NCI-H2196 (cell line): ENCODE results near the gene COL10A1.

Source experiments
- DNase-seq: peaks from one replicate; lab custom pipeline; 2025; ENCODE audit not compliant: unreplicated experiment; lab: John Stamatoyannopoulos, UW

COL10A1 gene

DNA sequence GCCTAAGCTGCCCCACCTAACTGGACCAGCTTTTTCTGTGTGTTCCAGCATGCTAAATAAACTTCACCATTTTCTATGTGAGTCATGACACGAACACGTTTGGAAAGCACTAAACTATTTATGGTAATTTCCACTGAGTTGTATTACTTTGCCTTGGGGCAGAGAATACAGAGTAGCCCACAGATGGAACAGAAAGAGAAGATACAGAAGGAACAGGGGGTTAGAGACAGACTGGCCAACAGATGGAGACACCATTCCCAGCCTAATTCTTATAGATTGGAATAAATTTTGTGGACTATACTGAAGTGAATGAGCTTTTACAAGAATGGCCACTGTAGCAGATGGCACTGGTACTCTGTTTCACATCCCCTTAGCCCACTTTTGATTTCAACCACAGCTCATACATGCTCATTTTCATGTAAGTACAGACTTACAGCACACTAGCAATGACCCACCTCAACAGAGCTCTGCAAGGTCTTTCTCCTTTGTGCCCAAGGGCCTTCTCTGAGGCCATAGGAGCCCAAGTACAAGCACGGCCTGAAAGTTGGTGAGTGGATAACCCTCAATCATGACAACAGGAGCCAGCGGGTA is 38.4 kb downstream of the COL10A1 start:
- no peak for DNase-seq

GRCh38 chr6:116084284-116084683 is 41.6 kb downstream of the COL10A1 start:
- no peak for DNase-seq

DNA sequence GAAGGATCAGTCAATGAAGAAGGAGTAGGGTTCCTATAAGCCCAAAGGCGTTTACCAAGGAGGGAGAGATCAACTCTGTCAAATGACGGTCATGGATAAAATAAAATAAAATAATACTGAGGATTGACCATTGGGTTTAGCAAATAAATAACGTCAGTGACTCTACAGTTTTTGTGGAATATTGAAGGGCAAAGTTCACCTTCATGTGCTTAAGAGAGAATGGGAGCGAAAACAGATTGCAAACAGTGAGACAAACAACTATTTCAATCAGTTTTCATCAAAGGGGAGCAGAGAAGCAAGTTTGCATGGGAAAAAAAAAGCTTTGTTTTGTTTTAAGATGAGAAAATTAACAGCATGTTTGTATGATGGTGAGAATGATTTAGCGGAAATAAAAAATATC is 42.9 kb downstream of the COL10A1 start:
- DNase-seq: no peak

- no peak for DNase-seq
Measured at GRCh38 chr6:116078945-116079344, 47.0 kb downstream of the COL10A1 start.

DNA sequence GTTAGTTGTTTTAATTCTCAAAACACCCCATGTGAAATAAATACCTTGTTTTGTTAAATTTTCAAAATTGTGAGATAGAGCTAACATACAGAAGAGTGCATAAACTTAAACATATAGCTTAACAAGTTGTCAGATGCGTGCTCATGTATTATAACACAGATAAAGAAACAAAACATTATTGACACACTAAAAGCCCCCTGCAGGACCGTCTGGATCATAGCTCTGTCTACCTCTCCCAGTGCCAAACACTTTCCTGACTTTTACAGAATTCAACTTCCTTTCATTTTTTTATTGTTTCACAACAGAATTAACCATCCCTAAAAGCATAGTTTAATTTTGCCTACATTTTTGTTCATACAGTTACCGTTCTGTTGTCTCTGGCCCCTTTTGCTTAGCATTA is 47.4 kb downstream of the COL10A1 start:
- no peak for DNase-seq

DNA sequence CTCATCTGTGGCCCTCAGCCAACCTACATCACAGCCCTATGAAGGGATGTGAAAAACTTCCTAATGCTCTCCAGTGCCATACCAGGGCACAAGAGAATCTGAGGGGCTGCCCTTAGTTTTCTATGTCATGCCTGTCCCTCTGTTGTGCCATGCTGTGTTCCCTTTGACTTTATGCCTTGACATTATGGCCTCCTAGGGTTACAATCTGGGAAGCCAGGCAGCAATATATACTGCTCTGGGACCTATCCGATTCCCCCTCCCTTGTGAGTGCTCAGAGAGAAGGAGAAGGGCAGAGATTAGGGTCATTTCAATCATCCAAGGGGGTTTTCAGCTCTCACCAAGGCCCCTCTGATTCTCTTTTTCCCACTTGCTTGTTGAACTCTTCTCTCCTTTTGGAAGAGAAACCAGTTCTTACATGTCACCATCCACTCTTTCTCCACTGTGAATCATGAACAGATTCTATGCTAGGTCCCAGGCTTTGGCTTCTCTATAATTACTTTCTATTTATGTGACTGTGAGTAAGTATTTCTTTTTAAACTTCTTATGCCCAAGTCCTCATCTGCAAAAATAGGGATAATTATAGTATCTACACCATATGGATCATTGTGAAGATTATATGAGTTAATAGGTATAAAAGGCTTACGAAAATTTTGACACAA is 51.1 kb downstream of the COL10A1 start:
- no peak for DNase-seq

DNA sequence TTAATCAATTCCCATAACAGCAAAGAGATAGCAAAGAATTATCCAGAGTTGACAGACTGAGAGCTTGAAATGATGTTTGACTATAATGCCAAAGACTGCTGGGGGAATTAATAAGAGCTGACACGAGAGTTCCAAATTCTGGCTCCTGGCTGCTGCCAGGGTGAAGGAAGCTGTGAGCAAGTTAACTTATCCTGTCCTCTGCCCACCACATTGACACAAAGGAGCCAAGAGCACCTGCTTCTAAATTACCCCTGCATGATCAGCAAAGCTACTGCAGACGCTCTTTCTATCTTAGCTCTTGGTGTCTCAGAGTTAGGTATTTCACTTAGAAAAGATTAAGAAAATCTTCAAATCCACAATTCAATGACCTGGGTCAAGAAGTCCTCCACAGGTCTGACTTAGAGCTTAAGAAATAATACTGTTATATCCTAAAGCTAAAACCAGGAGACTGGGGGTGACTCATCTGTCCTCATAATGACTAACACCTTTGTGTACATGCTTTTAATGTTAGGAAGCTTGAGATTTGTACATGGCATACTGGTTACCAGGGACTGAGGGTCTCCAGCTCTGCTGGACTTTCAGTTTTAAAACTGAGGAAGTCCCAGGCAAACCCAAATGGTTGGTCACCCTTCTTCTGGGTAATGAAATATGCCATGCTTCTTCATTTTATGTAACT is 52.0 kb downstream of the COL10A1 start:
- no peak for DNase-seq

GRCh38 chr6:116072368-116072767 is 53.6 kb downstream of the COL10A1 start:
- DNase-seq: no peak

DNA sequence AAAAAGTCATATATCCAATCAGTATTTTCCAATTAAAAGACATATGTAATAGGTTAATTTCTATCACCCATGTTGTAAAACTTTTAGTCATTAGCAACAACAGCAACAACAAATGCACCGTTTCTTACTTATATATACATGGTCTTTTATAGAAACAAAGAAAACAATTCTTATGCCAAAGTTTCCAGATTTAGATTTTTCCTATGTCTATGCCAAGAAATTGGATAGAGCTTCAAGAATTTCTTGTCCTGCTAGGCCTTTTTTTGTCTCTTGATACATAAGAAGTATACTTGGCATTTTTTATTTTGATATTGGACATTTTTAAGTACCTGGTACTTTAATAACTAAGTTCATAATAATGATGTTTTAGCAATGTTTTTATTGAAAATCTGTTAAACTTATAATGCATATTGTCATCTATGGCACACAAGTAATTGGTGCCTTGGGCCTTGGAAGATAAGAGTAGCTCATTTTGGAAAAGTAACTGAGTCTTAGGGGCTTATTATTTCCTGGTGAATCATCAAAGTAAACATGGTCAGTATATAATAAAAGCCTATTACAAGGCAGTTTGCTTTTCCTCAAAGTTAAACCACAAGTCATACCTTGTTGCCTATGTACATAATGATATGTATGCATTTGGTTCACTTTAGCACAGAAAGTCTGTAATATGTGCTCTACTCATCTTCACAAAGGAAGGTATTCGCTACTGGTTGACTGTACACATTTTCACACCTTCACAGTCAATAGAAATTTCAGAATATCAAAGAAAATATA is 55.1 kb downstream of the COL10A1 start:
- no peak for DNase-seq

DNA sequence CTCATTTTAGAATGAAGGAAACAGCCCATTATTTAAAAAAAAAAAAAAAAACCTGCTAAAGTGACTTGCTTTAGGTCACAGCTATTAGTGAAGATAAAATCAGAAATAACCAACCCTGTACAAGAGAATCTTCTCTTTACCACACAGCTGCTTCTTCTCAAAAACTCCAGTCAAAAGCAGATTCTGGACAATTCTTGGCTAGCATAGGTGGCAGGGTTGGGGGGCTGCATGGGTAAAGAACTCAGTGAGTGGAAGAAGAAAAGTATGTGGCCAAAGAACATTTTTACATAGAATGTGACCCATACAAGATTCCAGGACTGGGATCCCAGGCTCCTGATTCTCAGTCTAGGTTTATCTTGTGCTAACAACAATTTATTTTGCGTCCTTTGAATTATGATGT is 55.8 kb downstream of the COL10A1 start:
- DNase-seq: no peak
